Tibial nerve (tissue), 4 donors: Measurements from ENCODE around the gene RASA3.
"Not testable (repeated sequence)": the region's sequence is repeated elsewhere in the genome, so short reads cannot be mapped to it uniquely, and the experiment has no call there.

Source experiments
- CTCF ChIP-seq, 5 experiments: fragments of 200-600 bp in 3 of 5; fragments of 450-650 bp in 2 of 5; sonication (generic) in 3 of 5; IDR thresholded peaks; one replicate each; pipeline ENCODE4 v1.5.1; 2016 to 2019; ENCODE audit warnings: antibody characterized with exemption in 5 of 5, mild to moderate bottlenecking in 3 of 5, moderate library complexity in 2 of 5
- EP300 ChIP-seq, 2 donors: sonication (generic); formaldehyde crosslinking; IDR thresholded peaks; one replicate each; pipeline ENCODE4 v1.6.1; 2017; ENCODE audit warnings: antibody characterized with exemption in 2 of 2, mild to moderate bottlenecking in 1 of 2
- POLR2A ChIP-seq, 2 donors: fragments of 450-650 bp; IDR thresholded peaks; one replicate each; pipeline ENCODE4 v1.6.1; 2017; ENCODE audit warnings: antibody characterized with exemption in 2 of 2, mild to moderate bottlenecking in 2 of 2, moderate library complexity in 2 of 2

- not testable (repeated sequence) for TF ChIP-seq POLR2A, CTCF, EP300 (IDR thresholded peaks at IDR 0.05)
These were observed 19.0 kb downstream of the RASA3 start for GRCh38 chr13:114113395-114113794.
